Measurements from ENCODE around the gene ZFHX3.
A peak's percentile ranks its signal among the peaks of the same experiment; 100 is the strongest.

ZFHX3 gene

DNA sequence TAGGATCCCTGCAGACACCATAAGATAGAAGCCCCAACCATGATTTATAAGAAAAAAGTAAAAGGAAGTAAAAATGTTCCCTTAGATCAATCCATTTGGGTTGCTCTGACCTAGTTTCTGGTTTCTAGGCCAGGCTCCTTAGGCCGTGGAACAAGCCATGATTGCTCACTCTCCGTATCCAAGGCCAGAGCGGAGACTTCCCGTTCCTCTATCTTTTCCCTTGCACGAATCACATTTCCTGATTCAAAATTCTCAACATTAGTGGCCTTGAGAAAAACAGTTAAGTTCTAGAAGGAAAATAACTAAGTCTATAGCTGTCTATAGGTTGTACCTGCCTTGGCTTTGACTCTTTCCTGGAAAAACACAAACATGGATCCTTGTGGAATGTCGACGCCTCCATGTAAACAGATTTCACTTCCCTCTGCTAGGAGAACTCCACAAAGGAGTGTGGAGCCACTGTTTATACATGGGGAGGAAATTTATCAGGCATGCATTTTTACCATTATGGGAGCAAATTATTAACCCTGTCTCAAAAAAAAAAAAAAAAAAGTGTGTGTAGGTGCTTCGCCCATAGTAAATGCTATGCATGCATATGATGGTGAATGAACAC lies 149.6 kb downstream of the ZFHX3 start:
- H3K9me3 ChIP-seq (replicated peaks in 1 of 11) = no peaks in the 10 kb centered on the region
- no peak overlapping the region for H3K27ac ChIP-seq
- no peak overlapping the region for H3K4me3 ChIP-seq
- peaks cover 0 to 88% (median 0%) of the 10 kb centered on the region in 11 experiments; a peak in 5 of 22 replicates for H4K20me1 ChIP-seq
- no peak for TF ChIP-seq Cebpa-rat (IDR thresholded peaks at IDR 0.05)
- peaks cover 0 to 71% (median 0%) of the 10 kb centered on the region in 11 experiments; a peak in 3 of 22 replicates for H3K36me3 ChIP-seq
- peaks cover 6 to 56% (median 36%) of the 10 kb centered on the region in 10 experiments; a peak in 18 of 20 replicates for H3K4me1 ChIP-seq
- no peaks in the 10 kb centered on the region for H3K27me3 ChIP-seq
- H3K9ac ChIP-seq = no peak overlapping the region
- H3K4me2 ChIP-seq = peak overlapping the region in 2 of 11 experiments; percentile 23 to 27; a peak in 4 of 22 replicates

DNA sequence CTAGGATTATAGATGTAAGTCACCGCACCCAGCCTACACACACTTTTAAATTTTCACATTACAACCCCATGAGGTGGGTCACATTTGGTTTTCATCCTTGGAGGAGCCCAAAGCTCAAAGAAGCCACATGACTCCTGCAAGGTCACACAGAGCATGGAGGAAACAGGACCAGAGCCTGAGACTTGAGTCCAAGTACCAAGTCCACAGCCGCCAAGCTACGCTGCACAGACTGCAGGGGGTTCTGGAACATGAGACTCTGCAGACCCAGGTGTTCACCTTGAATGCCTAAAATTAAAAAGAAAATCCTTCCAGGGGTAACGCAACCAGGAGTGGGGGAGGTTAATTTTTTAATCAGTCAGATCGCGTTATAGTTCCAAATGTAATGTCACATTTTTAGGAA lies 150.2 kb downstream of the ZFHX3 start:
- TF ChIP-seq Cebpa-rat (IDR thresholded peaks at IDR 0.05) = no peak
- Histone ChIP-seq H3K27me3 (no peaks in the 10 kb centered on the region), H3K4me3 (no peak overlapping the region), H3K9me3 (replicated peaks in 1 of 11) (no peaks in the 10 kb centered on the region), H3K36me3 (peaks cover 0 to 69% (median 0%) of the 10 kb centered on the region in 11 experiments; a peak in 3 of 22 replicates), H4K20me1 (peaks cover 0 to 82% (median 0%) of the 10 kb centered on the region in 11 experiments; a peak in 5 of 22 replicates), H3K4me2 (peak overlapping the region in 6 of 11 experiments; percentile 23 to 63 (median 43); a peak in 3 of 22 replicates), H3K4me1 (peaks cover 6 to 56% (median 36%) of the 10 kb centered on the region in 10 experiments; a peak in 18 of 20 replicates), H3K27ac (no peak overlapping the region), H3K9ac (no peak overlapping the region)

GRCh38 chr16:72896485-72897118 lies 151.3 kb downstream of the ZFHX3 start:
- Histone ChIP-seq H3K36me3 (peaks cover 0 to 69% (median 0%) of the 10 kb centered on the region in 11 experiments; a peak in 4 of 22 replicates), H3K27me3 (no peaks in the 10 kb centered on the region), H3K4me2 (peak overlapping the region in 9 of 11 experiments; percentile 9 to 63 (median 40); a peak in 15 of 22 replicates), H3K4me3 (no peak overlapping the region), H3K27ac (no peak overlapping the region), H3K9me3 (replicated peaks in 1 of 11) (peaks cover 0 to 5% (median 0%) of the 10 kb centered on the region in 11 experiments; a peak in 6 of 22 replicates), H3K9ac (no peak overlapping the region), H3K4me1 (peaks cover 6 to 47% (median 39%) of the 10 kb centered on the region in 10 experiments; a peak in 18 of 20 replicates), H4K20me1 (peaks cover 0 to 71% (median 0%) of the 10 kb centered on the region in 11 experiments; a peak in 4 of 22 replicates)
- TF ChIP-seq Cebpa-rat (IDR thresholded peaks at IDR 0.05) = no peak

DNA sequence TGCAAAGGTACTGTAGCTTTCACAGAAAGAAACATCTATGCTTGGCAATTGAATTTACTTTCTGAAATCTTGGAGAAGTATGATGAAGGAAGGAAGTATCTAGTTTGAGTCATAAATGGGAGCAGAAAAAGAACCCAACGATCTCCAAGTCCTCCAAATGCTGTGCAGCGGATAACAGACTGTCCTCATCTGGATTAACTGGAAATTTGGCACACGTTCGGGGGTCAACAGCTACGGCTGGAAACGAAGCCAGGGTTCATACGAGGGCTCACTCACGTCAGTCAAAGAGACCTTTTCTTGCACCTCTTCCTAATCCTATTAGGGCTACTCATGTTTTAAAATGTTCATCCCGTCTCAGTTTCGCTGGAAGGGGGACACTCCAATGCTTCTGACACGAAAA lies 152.0 kb downstream of the ZFHX3 start:
- Histone ChIP-seq H3K27ac (no peak overlapping the region), H4K20me1 (peaks cover 0 to 64% (median 0%) of the 10 kb centered on the region in 11 experiments; a peak in 4 of 22 replicates), H3K4me3 (no peak overlapping the region), H3K9ac (no peak overlapping the region), H3K9me3 (replicated peaks in 1 of 11) (peaks cover 0 to 11% (median 4%) of the 10 kb centered on the region in 11 experiments; a peak in 11 of 22 replicates), H3K4me1 (peaks cover 6 to 50% (median 36%) of the 10 kb centered on the region in 10 experiments; a peak in 18 of 20 replicates), H3K27me3 (no peaks in the 10 kb centered on the region), H3K4me2 (peak overlapping the region in 5 of 11 experiments; percentile 9 to 63 (median 48); a peak in 9 of 22 replicates), H3K36me3 (peaks cover 0 to 69% (median 0%) of the 10 kb centered on the region in 11 experiments; a peak in 4 of 22 replicates)
- no peak for TF ChIP-seq Cebpa-rat (IDR thresholded peaks at IDR 0.05)

GRCh38 chr16:72894293-72895151 lies 153.4 kb downstream of the ZFHX3 start:
- no peak overlapping the region for H3K4me3 ChIP-seq
- H3K9me3 ChIP-seq (replicated peaks in 1 of 11) = peaks cover 12 to 26% (median 17%) of the 10 kb centered on the region in 11 experiments; a peak in 21 of 22 replicates
- H3K27ac ChIP-seq = no peak overlapping the region
- H3K4me1 ChIP-seq = peaks cover 5 to 52% (median 25%) of the 10 kb centered on the region in 10 experiments; a peak in 16 of 20 replicates
- H3K9ac ChIP-seq = no peak overlapping the region
- no peaks in the 10 kb centered on the region for H3K27me3 ChIP-seq
- peaks cover 0 to 73% (median 0%) of the 10 kb centered on the region in 11 experiments; a peak in 7 of 22 replicates for H3K36me3 ChIP-seq
- H4K20me1 ChIP-seq = peaks cover 0 to 50% (median 0%) of the 10 kb centered on the region in 11 experiments; a peak in 4 of 22 replicates
- H3K4me2 ChIP-seq = no peak overlapping the region
- TF ChIP-seq Cebpa-rat (IDR thresholded peaks at IDR 0.05) = no peak

DNA sequence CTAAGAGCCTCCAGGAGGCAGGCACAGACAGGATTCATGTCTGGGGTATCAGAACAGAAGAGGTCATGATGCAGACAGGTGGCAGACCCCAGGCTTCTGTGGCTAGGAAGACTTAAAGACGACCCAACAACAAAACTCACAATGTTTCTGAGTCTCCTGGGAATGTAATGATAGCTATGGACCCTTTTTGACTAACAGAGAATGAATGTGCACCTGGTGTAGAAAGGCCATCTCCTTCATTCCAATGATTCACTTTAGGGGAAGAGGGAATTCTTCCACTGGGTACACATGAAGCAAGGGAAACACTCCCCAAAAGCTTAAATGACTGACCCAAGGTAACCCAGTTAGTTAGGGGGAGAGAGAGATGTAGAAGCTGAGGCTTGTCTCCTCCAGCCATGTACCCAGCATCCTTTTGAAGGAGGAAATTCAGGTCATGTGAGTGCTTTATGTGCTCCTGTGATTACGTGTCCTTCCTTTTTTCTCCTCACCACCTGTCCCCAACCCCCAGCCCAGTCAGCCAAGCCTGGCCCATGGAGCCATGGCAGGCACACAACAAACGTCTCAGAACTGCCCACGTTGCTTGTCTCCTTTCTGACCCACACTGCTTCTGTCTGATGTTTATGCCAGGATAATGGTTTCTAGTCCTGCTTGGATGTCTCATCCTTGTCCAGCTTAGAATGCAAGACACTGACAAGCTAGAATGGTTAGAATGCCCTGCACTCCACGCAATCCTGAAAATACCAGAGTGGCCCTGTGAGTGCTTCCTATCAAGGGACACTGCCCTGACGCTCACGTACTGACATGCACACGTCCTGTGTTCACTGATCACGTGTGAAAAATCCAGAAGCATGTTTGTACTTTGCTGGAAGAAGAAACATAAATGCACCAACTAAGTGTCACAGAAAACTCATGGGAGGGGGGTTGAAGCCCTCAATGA lies 156.4 kb downstream of the ZFHX3 start:
- H3K9ac ChIP-seq = no peak overlapping the region
- H4K20me1 ChIP-seq = peaks cover 0 to 21% (median 0%) of the 10 kb centered on the region in 11 experiments; a peak in 3 of 22 replicates

GRCh38 chr16:72890587-72890986 lies 157.3 kb downstream of the ZFHX3 start:
- Histone ChIP-seq H3K27ac (no peak overlapping the region), H3K4me2 (no peak overlapping the region), H4K20me1 (peaks cover 0 to 16% (median 0%) of the 10 kb centered on the region in 11 experiments; a peak in 3 of 22 replicates), H3K9me3 (replicated peaks in 1 of 11) (peaks cover 14 to 38% (median 18%) of the 10 kb centered on the region in 11 experiments; a peak in 21 of 22 replicates), H3K36me3 (peaks cover 0 to 96% (median 0%) of the 10 kb centered on the region in 11 experiments; a peak in 7 of 22 replicates), H3K4me3 (no peak overlapping the region), H3K27me3 (no peaks in the 10 kb centered on the region), H3K4me1 (peaks cover 0 to 20% (median 0%) of the 10 kb centered on the region in 10 experiments; a peak in 2 of 20 replicates), H3K9ac (no peak overlapping the region)
- no peak for TF ChIP-seq Cebpa-rat (IDR thresholded peaks at IDR 0.05)

More for the DNA sequence above, 156.4 kb downstream of the ZFHX3 start:
- no peak overlapping the region for H3K4me3 ChIP-seq
- no peak overlapping the region for H3K27ac ChIP-seq
- peak overlapping the region in 1 of 11 experiments; percentile 4; a peak in 1 of 22 replicates for H3K4me2 ChIP-seq
- H3K27me3 ChIP-seq = no peaks in the 10 kb centered on the region
- H3K4me1 ChIP-seq = peaks cover 0 to 29% (median 7%) of the 10 kb centered on the region in 10 experiments; a peak in 13 of 20 replicates
- H3K9me3 ChIP-seq (replicated peaks in 1 of 11) = peaks cover 14 to 38% (median 18%) of the 10 kb centered on the region in 11 experiments; a peak in 21 of 22 replicates
- no peak for TF ChIP-seq Cebpa-rat (IDR thresholded peaks at IDR 0.05)
- peaks cover 0 to 91% (median 0%) of the 10 kb centered on the region in 11 experiments; a peak in 7 of 22 replicates for H3K36me3 ChIP-seq

Measured in BLaER1 treated with 17β-estradiol and CSF1 and Interleukin-3, amounts not matched to agents 10 nM and 100 nM (cell line).